Measurements from ENCODE around the gene HOXD3. TPM values are rescaled to one million over a fixed set of nuclear protein-coding genes. Genes with fewer than 3 reads are reported as not detected.

Gene HOXD3
- total RNA-seq, 4 donors from 2014 or later = 0.56 to 3.1 (median 1.7) TPM; not detected in 1

- TF ChIP-seq POLR2A (IDR thresholded peaks at IDR 0.05) (no peak), CTCF (IDR thresholded peaks at IDR 0.05) (no peak)
- WGBS, 2 donors = 18 to 22% methylated on average over 26 to 35 of the region's 40 CpGs
- intact Hi-C loops (cut with DNase I; ENCODE audit: low total_unique reads) = loop anchor here (5.0 to 10.0 kb wide), 2 partner anchors 514 to 1031 kb away; no protein-coding TSS in a partner anchor
- peak overlapping the region; percentile 38 for H3K4me3 ChIP-seq (ENCODE audit: low read depth, poor library complexity, severe bottlenecking)
- peak in 1 of 2 donors; percentile 87 for DNase-seq (ENCODE audit: low spot score in 2 of 2)
Observed at GRCh38 chr2:176123411-176124109, 33.5 kb upstream of the HOXD3 start.

- TF ChIP-seq POLR2A (IDR thresholded peaks at IDR 0.05) (no peak), CTCF (IDR thresholded peaks at IDR 0.05) (no peak)
- DNase-seq (ENCODE audit: low spot score in 2 of 2) = peak in 1 of 2 donors; percentile 84
- no peak overlapping the region for H3K4me3 ChIP-seq (ENCODE audit: low read depth, poor library complexity, severe bottlenecking)
- 41 to 59% methylated on average over 33 to 34 of the region's 34 CpGs for WGBS, 2 donors
- intact Hi-C loops (cut with DNase I; ENCODE audit: low total_unique reads) = loop anchor here (5.0 to 10.0 kb wide), 2 partner anchors 513 to 1030 kb away; no protein-coding TSS in a partner anchor
Observed at GRCh38 chr2:176124110-176124946, 32.8 kb upstream of the HOXD3 start.

GRCh38 chr2:176124947-176125771 is 31.9 kb upstream of the HOXD3 start:
- peak in 1 of 2 donors; percentile 71 for DNase-seq (ENCODE audit: low spot score in 2 of 2)
- TF ChIP-seq POLR2A (IDR thresholded peaks at IDR 0.05) (no peak), CTCF (IDR thresholded peaks at IDR 0.05) (no peak)
- 58 to 72% methylated on average over 9 of the region's 9 CpGs for WGBS, 2 donors
- H3K4me3 ChIP-seq (ENCODE audit: low read depth, poor library complexity, severe bottlenecking) = no peak overlapping the region
- intact Hi-C loops (cut with DNase I; ENCODE audit: low total_unique reads) = loop anchor here (5.0 to 10.0 kb wide), 2 partner anchors 512 to 1030 kb away; no protein-coding TSS in a partner anchor

GRCh38 chr2:176125772-176126054 is 31.4 kb upstream of the HOXD3 start:
- WGBS, 2 donors = 42 to 58% methylated on average over 6 of the region's 6 CpGs
- no peak for DNase-seq (ENCODE audit: low spot score in 2 of 2)
- no peak overlapping the region for H3K4me3 ChIP-seq (ENCODE audit: low read depth, poor library complexity, severe bottlenecking)
- intact Hi-C loops (cut with DNase I; ENCODE audit: low total_unique reads) = loop anchor here (10.0 kb wide), 1 partner anchor 1029 kb away; no protein-coding TSS in a partner anchor
- TF ChIP-seq POLR2A (IDR thresholded peaks at IDR 0.05) = no peak
- TF ChIP-seq CTCF (IDR thresholded peaks at IDR 0.05) = no peak

GRCh38 chr2:176126929-176127773 is 30.0 kb upstream of the HOXD3 start:
- TF ChIP-seq CTCF (IDR thresholded peaks at IDR 0.05) (peak in 2 of 3 donors; percentile 3 to 61), POLR2A (IDR thresholded peaks at IDR 0.05) (no peak)
- peak; percentile 63 to 95 for DNase-seq (ENCODE audit: low spot score in 2 of 2)
- 7% methylated on average over 13 of the region's 13 CpGs for WGBS, 2 donors
- no peak overlapping the region for H3K4me3 ChIP-seq (ENCODE audit: low read depth, poor library complexity, severe bottlenecking)
- intact Hi-C loops (cut with DNase I; ENCODE audit: low total_unique reads) = loop anchor here (10.0 kb wide), 1 partner anchor 1028 kb away; no protein-coding TSS in a partner anchor

Measured in lower leg skin (tissue), 4 donors.